ENCODE measurements around the gene COLEC12.

GRCh38 chr18:303011-303410, 197.5 kb downstream of the COLEC12 start:
- TF ChIP-seq POLR2AphosphoS5 (IDR thresholded peaks at IDR 0.05) (no peak), CTCF (IDR thresholded peaks at IDR 0.05) (no peak), EP300 (IDR thresholded peaks at IDR 0.05) (no peak)
